PC-3 (cell line): Measurements from ENCODE around the gene MTG1. TPM values are rescaled to one million over a fixed set of nuclear protein-coding genes. Genes with fewer than 3 reads are reported as not detected.

Experiments used
- ATAC-seq: fragments of 200-7000 bp; cut with Tn5 transposase; 2 replicates; pipeline ENCODE4 v1.9.1; 2020; ENCODE audit warnings: mild to moderate bottlenecking, moderate library complexity
- BruUV-seq: library from RNA; stranded (reverse); fragments of 400-500 nt; replicated peaks from 2 replicates; lab custom pipeline; 2021; lab: Mats Ljungman, UMichigan
- CTCF ChIA-PET: fragments of 300-600 bp; sonication (Branson Sonifier 250); formaldehyde crosslinking; loops from one replicate; lab custom pipeline; 2022; ENCODE audit warnings: antibody characterized with exemption; lab: Charles Lee
- POLR2A ChIA-PET: fragments of 300-600 bp; sonication (Branson Sonifier 250); formaldehyde crosslinking; loops from one replicate; lab custom pipeline; 2022; ENCODE audit warnings: antibody characterized with exemption; ENCODE audit not compliant: unreplicated experiment; lab: Charles Lee
- DNase-seq: peaks from one replicate; pipeline ENCODE4 v3.0.0-alpha.2; 2015
- H2AFZ ChIP-seq: fragments of 300-600 bp; sonication (generic); 2 replicates; pipeline ENCODE4 v1.6.0; 2016; ENCODE audit warnings: antibody characterized with exemption, low read length
- H3F3A ChIP-seq: fragments of 300-600 bp; sonication (generic); one replicate; pipeline ENCODE4 v1.6.0; 2017; ENCODE audit warnings: antibody characterized with exemption, low read length, control low read depth, mild to moderate bottlenecking; ENCODE audit not compliant: unreplicated experiment
- H3K27ac ChIP-seq: fragments of 300-600 bp; sonication (generic); 2 replicates; pipeline ENCODE4 v1.5.1; 2016; ENCODE audit warnings: mild to moderate bottlenecking, low read length
- H3K27me3 ChIP-seq: fragments of 300-600 bp; sonication (generic); 2 replicates; pipeline ENCODE4 v1.6.1; 2016; ENCODE audit warnings: low read length, mixed read lengths
- H3K36me3 ChIP-seq: fragments of 300-600 bp; sonication (generic); 2 replicates; pipeline ENCODE4 v1.6.1; 2016; ENCODE audit warnings: low read depth, mixed run types, low read length, mixed read lengths
- H3K4me1 ChIP-seq: fragments of 300-600 bp; sonication (generic); 2 replicates; pipeline ENCODE4 v1.5.1; 2016; ENCODE audit warnings: low read length; ENCODE audit not compliant: insufficient read depth
- H3K4me2 ChIP-seq: fragments of 300-600 bp; sonication (generic); 2 replicates; pipeline ENCODE4 v1.6.0; 2016; ENCODE audit warnings: low read length
- H3K4me3 ChIP-seq: fragments of 300-600 bp; sonication (generic); 2 replicates; pipeline ENCODE4 v1.5.1; 2016; ENCODE audit warnings: mild to moderate bottlenecking, low read length, mixed read lengths
- H3K79me2 ChIP-seq: fragments of 300-600 bp; sonication (generic); 2 replicates; pipeline ENCODE4 v1.6.1; 2017; ENCODE audit warnings: low read length, mixed read lengths
- H3K9ac ChIP-seq: fragments of 300-600 bp; sonication (generic); 2 replicates; pipeline ENCODE4 v1.6.0; 2016; ENCODE audit warnings: mild to moderate bottlenecking, low read length
- H3K9me2 ChIP-seq: fragments of 300-600 bp; sonication (generic); replicated peaks from 2 replicates; pipeline ENCODE4 v1.6.1; 2016; ENCODE audit warnings: mixed run types, low read length, mixed read lengths
- H3K9me3 ChIP-seq: fragments of 300-600 bp; sonication (generic); 2 replicates; pipeline ENCODE4 v1.6.1; 2016; ENCODE audit warnings: low read length, mixed read lengths
- H4K20me1 ChIP-seq: fragments of 300-600 bp; sonication (generic); 2 replicates; pipeline ENCODE4 v1.6.1; 2016; ENCODE audit warnings: low read length, mixed read lengths
- CTCF ChIP-seq: fragments of 300-600 bp; sonication (generic); conservative IDR thresholded peaks from 2 replicates; pipeline ENCODE4 v1.5.1; 2017; ENCODE audit warnings: antibody characterized with exemption, low read depth, mild to moderate bottlenecking, low read length
- EZH2 ChIP-seq: fragments of 300-600 bp; sonication (generic); IDR thresholded peaks from one replicate; pipeline ENCODE4 v1.6.1; 2017; ENCODE audit warnings: antibody characterized with exemption, mild to moderate bottlenecking, low read length; ENCODE audit not compliant: unreplicated experiment
- EZH2phosphoT487 ChIP-seq: fragments of 300-600 bp; sonication (generic); IDR thresholded peaks from 2 replicates; pipeline ENCODE4 v1.6.1; 2018; ENCODE audit warnings: mild to moderate bottlenecking, antibody characterized with exemption, low read length, borderline replicate concordance
- intact Hi-C: fragments of 100-400 bp; cut with micrococcal nuclease; formaldehyde crosslinking; loops from 2 replicates; pipeline ENCODE4 v1.9.0; 2023
- total RNA-seq: library from RNA; depleted of rRNA; stranded (reverse); fragments of >200 nt; gene quantifications from 2 replicates; pipeline ENCODE4 v1.2.3, GENCODE V29; 2014

MTG1 gene
- total RNA-seq, 1 experiment from 2014 or later: 39.4 TPM

GRCh38 chr10:133388236-133388972 is 5.6 kb upstream of the MTG1 start:
- CTCF ChIA-PET: no interaction called here
- intact Hi-C loops: no loop called here
- no peaks in the 10 kb centered on the region for H4K20me1 ChIP-seq
- no peak overlapping the region for H3K27ac ChIP-seq
- H3K27me3 ChIP-seq: no peaks in the 10 kb centered on the region
- H3K36me3 ChIP-seq: no peaks in the 10 kb centered on the region
- no peaks in the 10 kb centered on the region for H3K79me2 ChIP-seq
- POLR2A ChIA-PET: no interaction called here
- H3K4me1 ChIP-seq: no peaks in the 10 kb centered on the region
- no peaks in the 10 kb centered on the region for H3K9me2 ChIP-seq
- BruUV-seq: no TSS peak
- ATAC-seq: no peak
- H3K4me3 ChIP-seq: no peak overlapping the region
- H3K4me2 ChIP-seq: no peak overlapping the region
- H2AFZ ChIP-seq: no peak overlapping the region
- TF ChIP-seq EZH2phosphoT487 (no peak), EZH2 (no peak), CTCF (no peak)
- H3K9me3 ChIP-seq: no peaks in the 10 kb centered on the region
- peak; percentile 16 for DNase-seq
- no peak overlapping the region for H3K9ac ChIP-seq
- H3F3A ChIP-seq: no peaks in the 10 kb centered on the region

GRCh38 chr10:133388973-133389818 is 4.8 kb upstream of the MTG1 start:
- no TSS peak for BruUV-seq
- no peak overlapping the region for H3K4me3 ChIP-seq
- ATAC-seq (no peak), DNase-seq (no peak)
- peaks cover 1% of the 10 kb centered on the region; the same call in 1 of the 2 replicates for H3K79me2 ChIP-seq
- H3K9me3 ChIP-seq: no peaks in the 10 kb centered on the region
- no peaks in the 10 kb centered on the region for H3F3A ChIP-seq
- H3K36me3 ChIP-seq: no peaks in the 10 kb centered on the region
- ChIA-PET POLR2A (interaction anchor here (0.6 to 0.8 kb wide), 2 partner anchors 10 to 1166 kb away, joined by 3 to 4 read pairs; partner anchors contain the start of gene PAOX), CTCF (no interaction called here)
- H3K9me2 ChIP-seq: no peaks in the 10 kb centered on the region
- no peaks in the 10 kb centered on the region for H3K27me3 ChIP-seq
- H3K4me1 ChIP-seq: peaks cover 3% of the 10 kb centered on the region; the same call in 1 of the 2 replicates
- intact Hi-C loops: no loop called here
- H3K27ac ChIP-seq: no peak overlapping the region
- no peaks in the 10 kb centered on the region for H4K20me1 ChIP-seq
- H2AFZ ChIP-seq: no peak overlapping the region
- no peak overlapping the region for H3K4me2 ChIP-seq
- no peak overlapping the region for H3K9ac ChIP-seq
- no peak for TF ChIP-seq CTCF
- TF ChIP-seq EZH2phosphoT487: no peak
